ENCODE measurements around the gene TOP1.

DNA sequence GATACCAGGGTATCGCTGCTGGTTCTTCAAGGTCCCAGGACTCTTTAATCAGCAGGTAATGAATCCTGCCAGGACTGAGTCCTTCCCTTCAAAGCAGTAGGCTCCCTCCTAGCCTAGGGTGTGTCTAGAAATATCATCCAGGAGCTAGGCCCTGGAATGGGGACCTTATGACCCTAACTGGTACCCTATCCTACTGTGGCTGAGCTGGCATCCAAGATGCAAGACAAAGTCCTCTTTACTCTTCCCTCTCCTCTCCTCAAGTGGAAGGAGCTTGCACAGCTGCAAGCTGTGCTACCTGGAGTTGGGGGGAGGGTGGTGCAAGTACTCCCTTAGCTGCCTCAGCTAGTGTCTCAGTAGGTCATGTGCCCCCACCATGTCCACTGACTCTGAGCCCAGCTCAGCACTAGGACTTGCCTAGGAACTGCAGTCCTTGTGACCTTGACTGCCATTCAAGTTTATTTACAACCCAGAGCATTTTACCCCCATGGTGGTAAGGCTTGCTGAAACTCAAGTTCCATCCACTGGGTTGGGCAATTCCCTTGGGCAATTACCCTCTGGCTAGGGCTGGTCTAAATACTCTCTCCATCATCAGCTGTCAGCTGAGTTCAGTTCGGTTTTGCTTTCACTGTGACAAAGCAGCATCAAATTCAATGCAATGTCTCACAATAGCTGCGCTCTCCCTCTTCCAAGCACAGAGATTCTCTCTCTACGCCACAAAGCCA lies 48.4 kb upstream of the TOP1 start:
- TF ChIP-seq KLF10 (tag by site-specific recombination; IDR thresholded peaks at IDR 0.05) (no peak), ZNF558 (tag by site-specific recombination; IDR thresholded peaks at IDR 0.05) (no peak), ZNF274 (IDR thresholded peaks at IDR 0.05; ENCODE audit: low read length) (no peak), ZNF274 (tag by site-specific recombination; IDR thresholded peaks at IDR 0.05; ENCODE audit: borderline replicate concordance) (no peak)
- TF ChIP-seq, protein P1, sequence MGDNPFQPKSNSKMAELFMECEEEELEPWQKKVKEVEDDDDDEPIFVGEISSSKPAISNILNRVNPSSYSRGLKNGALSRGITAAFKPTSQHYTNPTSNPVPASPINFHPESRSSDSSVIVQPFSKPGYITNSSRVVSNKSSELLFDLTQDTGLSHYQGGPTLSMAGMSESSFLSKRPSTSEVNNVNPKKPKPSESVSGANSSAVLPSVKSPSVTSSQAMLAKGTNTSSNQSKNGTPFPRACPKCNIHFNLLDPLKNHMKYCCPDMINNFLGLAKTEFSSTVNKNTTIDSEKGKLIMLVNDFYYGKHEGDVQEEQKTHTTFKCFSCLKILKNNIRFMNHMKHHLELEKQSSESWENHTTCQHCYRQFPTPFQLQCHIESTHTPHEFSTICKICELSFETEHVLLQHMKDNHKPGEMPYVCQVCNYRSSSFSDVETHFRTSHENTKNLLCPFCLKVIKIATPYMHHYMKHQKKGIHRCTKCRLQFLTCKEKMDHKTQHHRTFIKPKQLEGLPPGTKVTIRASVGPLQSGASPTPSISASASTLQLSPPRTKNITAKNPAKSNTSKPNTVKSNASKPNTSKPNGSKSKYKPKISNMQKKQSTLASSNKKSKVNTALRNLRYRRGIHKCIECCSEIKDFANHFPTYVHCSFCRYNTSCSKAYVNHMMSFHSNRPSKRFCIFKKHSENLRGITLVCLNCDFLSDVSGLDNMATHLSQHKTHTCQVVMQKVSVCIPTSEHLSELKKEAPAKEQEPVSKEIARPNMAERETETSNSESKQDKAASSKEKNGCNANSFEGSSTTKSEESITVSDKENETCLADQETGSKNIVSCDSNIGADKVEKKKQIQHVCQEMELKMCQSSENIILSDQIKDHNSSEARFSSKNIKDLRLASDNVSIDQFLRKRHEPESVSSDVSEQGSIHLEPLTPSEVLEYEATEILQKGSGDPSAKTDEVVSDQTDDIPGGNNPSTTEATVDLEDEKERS (tag by site-specific recombination; IDR thresholded peaks at IDR 0.05) = no peak
- TF ChIP-seq, protein P2, sequence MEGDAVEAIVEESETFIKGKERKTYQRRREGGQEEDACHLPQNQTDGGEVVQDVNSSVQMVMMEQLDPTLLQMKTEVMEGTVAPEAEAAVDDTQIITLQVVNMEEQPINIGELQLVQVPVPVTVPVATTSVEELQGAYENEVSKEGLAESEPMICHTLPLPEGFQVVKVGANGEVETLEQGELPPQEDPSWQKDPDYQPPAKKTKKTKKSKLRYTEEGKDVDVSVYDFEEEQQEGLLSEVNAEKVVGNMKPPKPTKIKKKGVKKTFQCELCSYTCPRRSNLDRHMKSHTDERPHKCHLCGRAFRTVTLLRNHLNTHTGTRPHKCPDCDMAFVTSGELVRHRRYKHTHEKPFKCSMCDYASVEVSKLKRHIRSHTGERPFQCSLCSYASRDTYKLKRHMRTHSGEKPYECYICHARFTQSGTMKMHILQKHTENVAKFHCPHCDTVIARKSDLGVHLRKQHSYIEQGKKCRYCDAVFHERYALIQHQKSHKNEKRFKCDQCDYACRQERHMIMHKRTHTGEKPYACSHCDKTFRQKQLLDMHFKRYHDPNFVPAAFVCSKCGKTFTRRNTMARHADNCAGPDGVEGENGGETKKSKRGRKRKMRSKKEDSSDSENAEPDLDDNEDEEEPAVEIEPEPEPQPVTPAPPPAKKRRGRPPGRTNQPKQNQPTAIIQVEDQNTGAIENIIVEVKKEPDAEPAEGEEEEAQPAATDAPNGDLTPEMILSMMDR (tag by site-specific recombination; IDR thresholded peaks at IDR 0.05) = no peak
- TF ChIP-seq, protein P3, sequence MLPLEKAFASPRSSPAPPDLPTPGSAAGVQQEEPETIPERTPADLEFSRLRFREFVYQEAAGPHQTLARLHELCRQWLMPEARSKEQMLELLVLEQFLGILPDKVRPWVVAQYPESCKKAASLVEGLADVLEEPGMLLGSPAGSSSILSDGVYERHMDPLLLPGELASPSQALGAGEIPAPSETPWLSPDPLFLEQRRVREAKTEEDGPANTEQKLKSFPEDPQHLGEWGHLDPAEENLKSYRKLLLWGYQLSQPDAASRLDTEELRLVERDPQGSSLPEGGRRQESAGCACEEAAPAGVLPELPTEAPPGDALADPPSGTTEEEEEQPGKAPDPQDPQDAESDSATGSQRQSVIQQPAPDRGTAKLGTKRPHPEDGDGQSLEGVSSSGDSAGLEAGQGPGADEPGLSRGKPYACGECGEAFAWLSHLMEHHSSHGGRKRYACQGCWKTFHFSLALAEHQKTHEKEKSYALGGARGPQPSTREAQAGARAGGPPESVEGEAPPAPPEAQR (tag by site-specific recombination; IDR thresholded peaks at IDR 0.05) = no peak

Measured in HEK293 (cell line).